Camera-type eye (tissue), 1 donor: ENCODE measurements around the gene BAMBI. TPM values are rescaled to one million over a fixed set of nuclear protein-coding genes. Genes with fewer than 3 reads are reported as not detected.

Experiments
- total RNA-seq: library from RNA; depleted of rRNA; stranded (reverse); fragments of >200 nt; gene quantifications from one replicate; pipeline ENCODE4 v1.2.3, GENCODE V29; 2014

BAMBI gene
- total RNA-seq = 55.9 TPM

DNA sequence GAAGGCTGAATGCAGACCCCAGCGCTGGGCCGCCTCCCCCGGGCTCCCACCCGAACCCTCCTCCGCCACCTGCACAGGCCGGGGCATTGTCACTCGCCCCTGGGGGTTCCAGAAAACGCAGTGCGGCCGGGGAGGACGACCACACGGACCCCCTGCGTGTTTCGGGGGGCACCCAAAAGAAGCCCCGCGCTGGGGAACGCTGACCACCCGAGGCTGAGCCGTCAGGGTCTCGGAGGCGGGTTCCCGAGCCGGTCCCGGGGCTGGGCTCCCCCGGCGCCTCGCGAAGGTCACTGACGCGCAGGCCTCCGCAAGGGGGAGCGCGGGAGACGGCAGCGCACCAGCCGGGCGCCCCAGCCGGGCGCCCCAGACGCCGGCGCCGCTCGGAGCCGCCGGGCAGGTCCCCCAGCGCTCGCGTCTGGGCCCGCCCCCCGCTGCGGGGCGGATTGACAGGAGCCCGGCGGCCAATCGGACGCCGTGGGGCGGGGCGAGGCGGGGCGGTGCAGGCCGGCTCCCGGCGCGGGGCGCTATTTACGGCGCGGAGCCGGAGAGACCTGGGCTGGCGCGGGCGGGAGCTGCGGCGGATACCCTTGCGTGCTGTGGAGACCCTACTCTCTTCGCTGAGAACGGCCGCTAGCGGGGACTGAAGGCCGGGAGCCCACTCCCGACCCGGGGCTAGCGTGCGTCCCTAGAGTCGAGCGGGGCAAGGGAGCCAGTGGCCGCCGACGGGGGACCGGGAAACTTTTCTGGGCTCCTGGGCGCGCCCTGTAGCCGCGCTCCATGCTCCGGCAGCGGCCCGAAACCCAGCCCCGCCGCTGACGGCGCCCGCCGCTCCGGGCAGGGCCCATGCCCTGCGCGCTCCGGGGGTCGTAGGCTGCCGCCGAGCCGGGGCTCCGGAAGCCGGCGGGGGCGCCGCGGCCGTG is at the start of gene BAMBI:
BAMBI (plus strand) TSS at position 554 of the 920 bp plus-strand sequence. CDS start 377 bp downstream, outside the sequence.

Other genes with a start within 250 kb of the BAMBI start
- gene WAC, start 144.4 kb upstream of the BAMBI start, total RNA-seq = 183 TPM